CD4-positive, CD25-positive, alpha-beta regulatory T cell (primary cell): ENCODE results near the gene SLC22A5. TPM values are rescaled to one million over a fixed set of nuclear protein-coding genes. Genes with fewer than 3 reads are reported as not detected.

ENCODE experiments used
- ATAC-seq, 2 donors: fragments of 150-1000 bp; cut with Tn5 transposase; one replicate each; pipeline ENCODE4 v1.10.0; 2021; ENCODE audit warnings: low read depth in 2 of 2, moderate number of reproducible peaks in 2 of 2, moderate library complexity in 1 of 2
- DNase-seq, 3 donors: peaks; one replicate each; pipeline versions ENCODE4 v3.0.0 to v3.0.0-alpha.2; 2012 to 2022; ENCODE audit warnings: mixed read lengths in 1 of 3
- H3K27ac ChIP-seq: one replicate; pipeline ENCODE4 v1.7.0; 2013; ENCODE audit warnings: mild to moderate bottlenecking, low read length; ENCODE audit not compliant: insufficient read depth, poor library complexity, severe bottlenecking
- H3K27me3 ChIP-seq: one replicate; pipeline ENCODE4 v1.7.0; 2013; ENCODE audit warnings: low read length; ENCODE audit not compliant: control insufficient read depth, insufficient read depth
- H3K36me3 ChIP-seq: one replicate; pipeline ENCODE4 v1.7.0; 2013; ENCODE audit warnings: mild to moderate bottlenecking, low read length, moderate library complexity; ENCODE audit not compliant: control insufficient read depth, insufficient read depth
- H3K4me1 ChIP-seq: 2 replicates; pipeline ENCODE4 v1.7.0; 2013; ENCODE audit warnings: mild to moderate bottlenecking, low read length; ENCODE audit not compliant: insufficient read depth, control insufficient read depth, poor library complexity, severe bottlenecking
- H3K4me3 ChIP-seq: one replicate; pipeline ENCODE4 v1.7.0; 2013; ENCODE audit warnings: low read depth, mild to moderate bottlenecking, low read length, moderate library complexity
- H3K9me3 ChIP-seq, 2 experiments: 1 replicate in 1 of 2; 2 replicates in 1 of 2; pipeline ENCODE4 v1.7.0; 2013; ENCODE audit warnings: low read length in 2 of 2, mild to moderate bottlenecking in 1 of 2, moderate library complexity in 1 of 2; ENCODE audit not compliant: control insufficient read depth in 2 of 2
- H3K27ac Mint-ChIP-seq, 3 donors: one replicate each; pipeline ENCODE4 v1.8.0; 2020 to 2022; ENCODE audit warnings: mild to moderate bottlenecking in 3 of 3, mixed read lengths in 3 of 3, moderate library complexity in 2 of 3
- H3K27me3 Mint-ChIP-seq: one replicate; pipeline ENCODE4 v1.8.0; 2022; ENCODE audit warnings: mild to moderate bottlenecking, mixed read lengths
- H3K36me3 Mint-ChIP-seq: one replicate; pipeline ENCODE4 v1.8.0; 2020; ENCODE audit warnings: mixed read lengths
- H3K4me1 Mint-ChIP-seq, 4 donors: one replicate each; pipeline ENCODE4 v1.8.0; 2020 to 2022; ENCODE audit warnings: mixed read lengths in 4 of 4, mild to moderate bottlenecking in 1 of 4
- H3K4me3 Mint-ChIP-seq, 4 donors: one replicate each; pipeline ENCODE4 v1.8.0; 2020 to 2022; ENCODE audit warnings: mild to moderate bottlenecking in 4 of 4, mixed read lengths in 4 of 4, moderate library complexity in 3 of 4
- H3K9me3 Mint-ChIP-seq, 7 donors: one replicate each; pipeline ENCODE4 v1.8.0; 2020 to 2022; ENCODE audit warnings: mixed read lengths in 7 of 7, mild to moderate bottlenecking in 3 of 7, moderate library complexity in 2 of 7
- polyA plus RNA-seq, 4 donors: library from polyadenylated mRNA; unstranded; fragments of 300-500 nt; fragmentation: Illumina TruSeq; gene quantifications; one replicate each; pipeline ENCODE4 v1.2.3, GENCODE V29; 2021
- total RNA-seq: library from RNA; stranded (reverse); gene quantifications from one replicate; pipeline ENCODE4 v1.2.3, GENCODE V29; 2022

Gene SLC22A5
- total and polyA plus RNA-seq, 5 donors from 2014 or later, result 0.54 to 3.2 (median 2.1) TPM

- ATAC-seq, result peak; percentile 84 to 90
These were observed 34.7 kb upstream of the SLC22A5 start for GRCh38 chr5:132334812-132335211.

GRCh38 chr5:132335402-132335801 lies 34.1 kb upstream of the SLC22A5 start:
- Histone ChIP-seq H3K9me3 (no peaks in the 10 kb centered on the region), H3K27ac (no peak overlapping the region), H3K4me1 (no peaks in the 10 kb centered on the region), H3K36me3 (no peaks in the 10 kb centered on the region), H3K4me3 (no peak overlapping the region), H3K27me3 (no peaks in the 10 kb centered on the region)
- H3K36me3 Mint-ChIP-seq, result no peaks in the 10 kb centered on the region
- ATAC-seq (no peak), DNase-seq (no peak)
- H3K27me3 Mint-ChIP-seq, result peaks cover 5% of the 10 kb centered on the region
- no peak overlapping the region for H3K27ac Mint-ChIP-seq
- H3K4me1 Mint-ChIP-seq, result peaks cover 0 to 8% (median 2%) of the 10 kb centered on the region in 4 donors
- no peak overlapping the region for H3K4me3 Mint-ChIP-seq
- no peaks in the 10 kb centered on the region for H3K9me3 Mint-ChIP-seq

More at GRCh38 chr5:132334812-132335211, 34.7 kb upstream of the SLC22A5 start:
- H3K27ac Mint-ChIP-seq, result peak overlapping the region in 1 of 3 donors; percentile 31
- Histone ChIP-seq H3K4me1 (no peaks in the 10 kb centered on the region), H3K4me3 (no peak overlapping the region), H3K36me3 (no peaks in the 10 kb centered on the region), H3K27me3 (no peaks in the 10 kb centered on the region), H3K27ac (no peak overlapping the region), H3K9me3 (no peaks in the 10 kb centered on the region)
- DNase-seq, result peak in 2 of 3 donors; percentile 16 to 47
- H3K4me3 Mint-ChIP-seq, result no peak overlapping the region
- H3K36me3 Mint-ChIP-seq, result no peaks in the 10 kb centered on the region
- no peaks in the 10 kb centered on the region for H3K9me3 Mint-ChIP-seq
- H3K27me3 Mint-ChIP-seq, result peaks cover 5% of the 10 kb centered on the region
- peaks cover 0 to 6% (median 2%) of the 10 kb centered on the region in 4 donors for H3K4me1 Mint-ChIP-seq

GRCh38 chr5:132339502-132339901 lies 30.0 kb upstream of the SLC22A5 start:
- ATAC-seq, result no peak

GRCh38 chr5:132342291-132343180 lies 27.0 kb upstream of the SLC22A5 start:
- no peak for ATAC-seq
- Mint-ChIP-seq H3K27ac (peak overlapping the region in 1 of 3 donors; percentile 7), H3K9me3 (no peaks in the 10 kb centered on the region), H3K27me3 (no peaks in the 10 kb centered on the region), H3K36me3 (no peaks in the 10 kb centered on the region), H3K4me1 (peaks cover 0 to 2% (median 0%) of the 10 kb centered on the region in 4 donors), H3K4me3 (no peak overlapping the region)
- no peaks in the 10 kb centered on the region for H3K9me3 ChIP-seq
- no peaks in the 10 kb centered on the region for H3K27me3 ChIP-seq
- DNase-seq, result no peak
- H3K4me1 ChIP-seq, result no peaks in the 10 kb centered on the region
- H3K36me3 ChIP-seq, result no peaks in the 10 kb centered on the region
- no peak overlapping the region for H3K27ac ChIP-seq
- no peak overlapping the region for H3K4me3 ChIP-seq

More at GRCh38 chr5:132339502-132339901, 30.0 kb upstream of the SLC22A5 start:
- no peaks in the 10 kb centered on the region for H3K36me3 Mint-ChIP-seq
- Histone ChIP-seq H3K36me3 (no peaks in the 10 kb centered on the region), H3K4me1 (no peaks in the 10 kb centered on the region), H3K27ac (no peak overlapping the region), H3K4me3 (no peak overlapping the region), H3K27me3 (no peaks in the 10 kb centered on the region), H3K9me3 (no peaks in the 10 kb centered on the region)
- H3K27me3 Mint-ChIP-seq, result peaks cover 5% of the 10 kb centered on the region
- H3K27ac Mint-ChIP-seq, result no peak overlapping the region
- no peak overlapping the region for H3K4me3 Mint-ChIP-seq
- DNase-seq, result no peak
- peaks cover 0 to 8% (median 2%) of the 10 kb centered on the region in 4 donors for H3K4me1 Mint-ChIP-seq
- H3K9me3 Mint-ChIP-seq, result no peaks in the 10 kb centered on the region

GRCh38 chr5:132344775-132345514 lies 24.6 kb upstream of the SLC22A5 start:
- H3K9me3 ChIP-seq, result no peaks in the 10 kb centered on the region
- H3K4me3 ChIP-seq, result no peak overlapping the region
- H3K27ac ChIP-seq, result no peak overlapping the region
- H3K27ac Mint-ChIP-seq, result no peak overlapping the region
- no peaks in the 10 kb centered on the region for H3K27me3 ChIP-seq
- no peak overlapping the region for H3K4me3 Mint-ChIP-seq
- no peaks in the 10 kb centered on the region for H3K4me1 ChIP-seq
- H3K36me3 Mint-ChIP-seq, result no peaks in the 10 kb centered on the region
- H3K9me3 Mint-ChIP-seq, result peaks cover 0 to 1% (median 0%) of the 10 kb centered on the region in 7 donors
- H3K27me3 Mint-ChIP-seq, result no peaks in the 10 kb centered on the region
- peaks cover 0 to 2% (median 0%) of the 10 kb centered on the region in 4 donors for H3K4me1 Mint-ChIP-seq
- DNase-seq, result no peak
- H3K36me3 ChIP-seq, result no peaks in the 10 kb centered on the region
- ATAC-seq, result no peak

- no peak overlapping the region for H3K27ac Mint-ChIP-seq
- H3K9me3 ChIP-seq, result no peaks in the 10 kb centered on the region
- H3K4me1 Mint-ChIP-seq, result no peaks in the 10 kb centered on the region
- H3K36me3 Mint-ChIP-seq, result peaks cover 7% of the 10 kb centered on the region
- no peak overlapping the region for H3K27ac ChIP-seq
- DNase-seq, result no peak
- H3K36me3 ChIP-seq, result no peaks in the 10 kb centered on the region
- H3K4me1 ChIP-seq, result no peaks in the 10 kb centered on the region
- no peaks in the 10 kb centered on the region for H3K27me3 Mint-ChIP-seq
- no peak overlapping the region for H3K4me3 ChIP-seq
- H3K4me3 Mint-ChIP-seq, result no peak overlapping the region
- peaks cover 0 to 2% (median 0%) of the 10 kb centered on the region in 7 donors for H3K9me3 Mint-ChIP-seq
- H3K27me3 ChIP-seq, result peaks cover 4% of the 10 kb centered on the region
- no peak for ATAC-seq
These were observed 16.0 kb upstream of the SLC22A5 start for GRCh38 chr5:132353486-132353995.

- no peak overlapping the region for H3K27ac ChIP-seq
- no peak for ATAC-seq
- no peak overlapping the region for H3K4me3 Mint-ChIP-seq
These were observed 14.9 kb upstream of the SLC22A5 start for GRCh38 chr5:132354381-132355139.

More at GRCh38 chr5:132354381-132355139, 14.9 kb upstream of the SLC22A5 start:
- peaks cover 7% of the 10 kb centered on the region for H3K36me3 Mint-ChIP-seq
- H3K9me3 ChIP-seq, result no peaks in the 10 kb centered on the region
- H3K27me3 ChIP-seq, result peaks cover 4% of the 10 kb centered on the region
- peaks cover 0 to 2% (median 0%) of the 10 kb centered on the region in 7 donors for H3K9me3 Mint-ChIP-seq
- H3K27me3 Mint-ChIP-seq, result no peaks in the 10 kb centered on the region
- H3K36me3 ChIP-seq, result no peaks in the 10 kb centered on the region
- no peak overlapping the region for H3K4me3 ChIP-seq
- H3K4me1 ChIP-seq, result no peaks in the 10 kb centered on the region
- no peaks in the 10 kb centered on the region for H3K4me1 Mint-ChIP-seq
- no peak overlapping the region for H3K27ac Mint-ChIP-seq
- no peak for DNase-seq
